ENCODE data around the gene KDR. TPM values are rescaled to one million over a fixed set of nuclear protein-coding genes. Genes with fewer than 3 reads are reported as not detected.

Gene KDR
- total RNA-seq, 2 experiments from 2014 or later = not detected

- no peak for DNase-seq
- H3K27ac Mint-ChIP-seq = no peak overlapping the region
- H3K9me3 Mint-ChIP-seq = no peaks in the 10 kb centered on the region
- H3K36me3 Mint-ChIP-seq = no peaks in the 10 kb centered on the region
- CTCF ChIA-PET = no interaction called here
- no peak overlapping the region for H3K4me3 Mint-ChIP-seq
- POLR2A ChIA-PET = no interaction called here
- no peaks in the 10 kb centered on the region for H3K4me1 Mint-ChIP-seq (ENCODE audit: low read depth)
- intact Hi-C loops (cut with micrococcal nuclease) = no loop called here
- peaks cover 8% of the 10 kb centered on the region for H3K27me3 Mint-ChIP-seq
Measured at GRCh38 chr4:55143858-55144257, 18.5 kb upstream of the KDR start.

GRCh38 chr4:55138367-55138766 is 13.0 kb upstream of the KDR start:
- POLR2A ChIA-PET = no interaction called here
- DNase-seq = no peak
- intact Hi-C loops (cut with micrococcal nuclease) = no loop called here
- Mint-ChIP-seq H3K27me3 (peaks cover 6% of the 10 kb centered on the region), H3K9me3 (no peaks in the 10 kb centered on the region), H3K36me3 (no peaks in the 10 kb centered on the region), H3K27ac (no peak overlapping the region), H3K4me1 (ENCODE audit: low read depth) (no peaks in the 10 kb centered on the region), H3K4me3 (no peak overlapping the region)
- CTCF ChIA-PET = no interaction called here

GRCh38 chr4:55136634-55137033 is 11.2 kb upstream of the KDR start:
- Mint-ChIP-seq H3K4me1 (ENCODE audit: low read depth) (no peaks in the 10 kb centered on the region), H3K4me3 (no peak overlapping the region), H3K27me3 (peaks cover 6% of the 10 kb centered on the region), H3K36me3 (no peaks in the 10 kb centered on the region), H3K9me3 (no peaks in the 10 kb centered on the region), H3K27ac (no peak overlapping the region)
- intact Hi-C loops (cut with micrococcal nuclease) = no loop called here
- ChIA-PET CTCF (no interaction called here), POLR2A (no interaction called here)
- DNase-seq = no peak

- H3K9me3 Mint-ChIP-seq = no peaks in the 10 kb centered on the region
- no peaks in the 10 kb centered on the region for H3K36me3 Mint-ChIP-seq
- CTCF ChIA-PET = no interaction called here
- H3K27ac Mint-ChIP-seq = no peak overlapping the region
- POLR2A ChIA-PET = no interaction called here
- H3K27me3 Mint-ChIP-seq = peaks cover 2% of the 10 kb centered on the region
- intact Hi-C loops (cut with micrococcal nuclease) = no loop called here
- DNase-seq = no peak
- no peak overlapping the region for H3K4me3 Mint-ChIP-seq
- no peaks in the 10 kb centered on the region for H3K4me1 Mint-ChIP-seq (ENCODE audit: low read depth)
Measured at GRCh38 chr4:55133951-55134350, 8.6 kb upstream of the KDR start.

DNA sequence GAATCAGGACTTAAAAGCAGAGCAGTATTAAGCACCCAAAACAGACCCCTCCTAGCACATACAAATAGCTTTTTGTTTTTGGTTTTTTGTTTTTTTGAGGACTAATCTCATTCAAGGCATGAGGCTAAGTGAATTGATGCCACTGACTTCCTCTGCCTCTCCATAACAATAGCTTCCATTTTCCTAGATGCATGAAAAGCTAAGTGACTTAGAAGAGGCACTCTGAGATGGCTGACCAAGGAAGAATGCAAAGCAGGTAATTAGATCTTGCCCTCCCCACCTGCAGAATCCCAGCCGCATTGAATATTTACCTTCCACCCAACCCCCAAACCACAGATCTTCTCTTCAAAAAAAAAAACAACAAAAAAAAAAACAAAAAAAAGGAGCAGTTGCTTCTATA is 7.4 kb upstream of the KDR start:
- Mint-ChIP-seq H3K4me1 (ENCODE audit: low read depth) (no peaks in the 10 kb centered on the region), H3K36me3 (no peaks in the 10 kb centered on the region), H3K27me3 (peaks cover 5% of the 10 kb centered on the region), H3K9me3 (no peaks in the 10 kb centered on the region), H3K4me3 (no peak overlapping the region), H3K27ac (no peak overlapping the region)
- CTCF ChIA-PET = interaction anchor here (0.7 kb wide), 1 partner anchor 27 kb away, joined by 3 read pairs; no protein-coding TSS in a partner anchor
- intact Hi-C loops (cut with micrococcal nuclease) = no loop called here
- no peak for DNase-seq
- POLR2A ChIA-PET = no interaction called here

- ChIA-PET CTCF (no interaction called here), POLR2A (no interaction called here)
- no peak overlapping the region for H3K4me3 Mint-ChIP-seq
- peaks cover 2% of the 10 kb centered on the region for H3K4me1 Mint-ChIP-seq (ENCODE audit: low read depth)
- no peak for DNase-seq
- no peaks in the 10 kb centered on the region for H3K9me3 Mint-ChIP-seq
- H3K36me3 Mint-ChIP-seq = no peaks in the 10 kb centered on the region
- intact Hi-C loops (cut with micrococcal nuclease) = no loop called here
- peaks cover 35% of the 10 kb centered on the region for H3K27me3 Mint-ChIP-seq
- no peak overlapping the region for H3K27ac Mint-ChIP-seq
Measured at GRCh38 chr4:55127521-55127920, 2.1 kb upstream of the KDR start.

GRCh38 chr4:55127053-55127452 is 1.7 kb upstream of the KDR start:
- no peak for DNase-seq
- H3K36me3 Mint-ChIP-seq = no peaks in the 10 kb centered on the region
- H3K4me3 Mint-ChIP-seq = no peak overlapping the region
- no peaks in the 10 kb centered on the region for H3K9me3 Mint-ChIP-seq
- intact Hi-C loops (cut with micrococcal nuclease) = no loop called here
- H3K4me1 Mint-ChIP-seq (ENCODE audit: low read depth) = peaks cover 2% of the 10 kb centered on the region
- no peak overlapping the region for H3K27ac Mint-ChIP-seq
- ChIA-PET POLR2A (no interaction called here), CTCF (no interaction called here)
- H3K27me3 Mint-ChIP-seq = peaks cover 35% of the 10 kb centered on the region

DNA sequence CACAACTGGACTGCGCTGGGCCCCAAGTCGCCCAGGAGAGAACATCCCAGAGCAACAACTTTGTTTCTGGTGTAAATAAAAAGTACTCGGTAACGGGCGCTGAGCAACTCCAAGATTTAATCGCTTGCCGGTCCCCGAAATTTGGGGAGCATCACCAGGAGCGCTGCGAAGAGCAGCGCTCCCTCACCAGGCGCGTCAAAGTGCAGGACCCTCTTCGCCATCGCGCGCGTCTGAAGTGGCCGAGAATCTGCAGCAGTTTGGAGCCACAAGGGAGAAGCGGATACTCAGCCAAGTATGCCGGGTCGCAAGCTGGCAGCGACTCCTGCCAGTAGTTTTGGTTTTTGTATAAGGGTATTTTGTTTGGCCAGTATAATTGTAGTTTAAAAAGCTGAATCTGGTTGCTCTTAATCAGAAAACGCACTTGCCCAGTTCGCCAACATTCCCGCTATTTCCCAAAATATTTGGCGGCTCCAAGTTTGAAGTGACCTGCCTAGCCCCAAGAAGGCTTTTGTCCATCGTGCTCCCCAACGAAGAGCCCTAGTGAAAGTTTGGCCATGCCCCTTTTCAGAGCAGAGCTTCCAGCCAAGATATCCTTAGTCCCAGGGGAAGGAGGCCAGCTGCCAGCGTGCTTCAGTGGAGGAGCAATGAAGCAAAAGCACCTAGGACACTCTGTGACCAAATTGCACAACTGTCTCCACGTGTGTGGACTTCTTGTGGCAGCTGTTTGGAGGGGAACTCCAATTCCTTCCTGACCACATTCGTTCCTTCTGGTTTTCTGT is 557 bp upstream of the KDR start:
- peaks cover 2% of the 10 kb centered on the region for H3K4me1 Mint-ChIP-seq (ENCODE audit: low read depth)
- intact Hi-C loops (cut with micrococcal nuclease) = no loop called here
- peak overlapping the region; percentile 23 for H3K4me3 Mint-ChIP-seq
- CTCF ChIA-PET = no interaction called here
- H3K27me3 Mint-ChIP-seq = peaks cover 35% of the 10 kb centered on the region
- H3K36me3 Mint-ChIP-seq = no peaks in the 10 kb centered on the region
- DNase-seq = no peak
- H3K27ac Mint-ChIP-seq = no peak overlapping the region
- POLR2A ChIA-PET = no interaction called here
- no peaks in the 10 kb centered on the region for H3K9me3 Mint-ChIP-seq

DNA sequence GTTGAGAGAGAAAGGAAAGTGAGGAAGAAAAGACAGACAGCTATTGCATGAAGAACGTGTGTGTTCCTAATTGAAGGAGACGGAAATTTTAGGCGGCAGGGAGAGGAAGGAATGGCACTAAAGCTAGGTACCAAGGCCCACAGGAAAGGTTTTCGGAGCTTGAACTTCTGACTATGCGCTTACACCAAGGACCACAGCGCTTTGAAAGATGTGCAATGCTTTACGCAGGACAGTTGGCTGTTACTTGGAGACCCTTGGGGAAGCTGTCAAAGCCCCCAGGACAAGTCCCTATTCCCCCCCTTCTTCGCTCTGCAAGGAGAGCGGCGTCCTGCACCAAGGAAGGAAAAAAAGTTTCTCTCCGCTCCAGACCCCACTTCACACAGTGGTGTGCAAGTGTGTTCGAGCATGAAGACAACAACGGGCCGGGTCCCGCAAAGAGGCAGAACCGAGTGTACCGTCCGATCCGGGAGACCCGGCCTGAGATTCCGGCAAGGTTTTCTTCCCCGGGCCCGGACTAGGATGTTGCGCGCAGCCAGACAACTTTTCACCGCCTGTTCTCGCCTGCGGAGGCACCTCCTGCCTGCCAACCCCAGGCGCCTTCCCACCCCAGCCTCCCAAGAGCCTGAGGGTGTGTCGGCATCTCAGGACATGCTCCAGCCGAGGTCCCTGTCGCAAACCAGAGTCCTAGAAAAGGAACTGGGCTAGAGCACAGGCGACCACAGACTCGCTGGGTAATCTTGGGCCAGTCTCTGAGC is 896 bp downstream of the KDR start:
- Mint-ChIP-seq H3K27ac (no peak overlapping the region), H3K9me3 (no peaks in the 10 kb centered on the region), H3K4me1 (ENCODE audit: low read depth) (peaks cover 2% of the 10 kb centered on the region), H3K36me3 (no peaks in the 10 kb centered on the region), H3K4me3 (no peak overlapping the region), H3K27me3 (peaks cover 35% of the 10 kb centered on the region)
- intact Hi-C loops (cut with micrococcal nuclease) = no loop called here
- ChIA-PET POLR2A (no interaction called here), CTCF (no interaction called here)
- DNase-seq = no peak

- ChIA-PET CTCF (no interaction called here), POLR2A (no interaction called here)
- DNase-seq = no peak
- no peaks in the 10 kb centered on the region for H3K36me3 Mint-ChIP-seq
- H3K27ac Mint-ChIP-seq = no peak overlapping the region
- intact Hi-C loops (cut with micrococcal nuclease) = no loop called here
- no peak overlapping the region for H3K4me3 Mint-ChIP-seq
- no peaks in the 10 kb centered on the region for H3K9me3 Mint-ChIP-seq
- peaks cover 35% of the 10 kb centered on the region for H3K27me3 Mint-ChIP-seq
- H3K4me1 Mint-ChIP-seq (ENCODE audit: low read depth) = peaks cover 2% of the 10 kb centered on the region
Measured at GRCh38 chr4:55123791-55124190, 1.6 kb downstream of the KDR start.

- no peak overlapping the region for H3K27ac Mint-ChIP-seq
- CTCF ChIA-PET = interaction anchor here (1.1 kb wide), 1 partner anchor 62 kb away, joined by 3 read pairs; no protein-coding TSS in a partner anchor
Measured at GRCh38 chr4:55122235-55122634, 3.2 kb downstream of the KDR start.

DNA sequence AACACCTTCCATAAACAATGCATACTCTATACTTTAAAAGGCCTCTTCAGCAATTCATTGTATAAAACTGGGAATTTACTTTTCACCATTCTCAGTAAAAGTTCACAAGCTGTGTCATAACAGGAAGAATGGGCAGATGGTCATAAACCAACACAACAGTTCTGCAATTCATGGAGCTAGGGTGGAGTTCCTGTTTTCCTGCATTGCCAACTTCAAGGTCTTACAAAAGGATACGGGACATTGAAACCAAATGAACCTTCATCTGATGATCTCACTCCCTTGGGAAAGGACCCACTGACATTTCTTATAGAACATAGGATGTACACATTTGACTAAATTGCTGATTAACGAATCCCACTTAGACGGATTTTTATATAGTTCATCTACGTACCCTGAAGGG is 4.1 kb downstream of the KDR start:
- H3K9me3 Mint-ChIP-seq = no peaks in the 10 kb centered on the region
- POLR2A ChIA-PET = no interaction called here
- H3K4me3 Mint-ChIP-seq = no peak overlapping the region
- no peaks in the 10 kb centered on the region for H3K36me3 Mint-ChIP-seq
- no peak overlapping the region for H3K27ac Mint-ChIP-seq
- intact Hi-C loops (cut with micrococcal nuclease) = no loop called here
- no peak for DNase-seq
- CTCF ChIA-PET = interaction anchor here (1.1 kb wide), 1 partner anchor 63 kb away, joined by 3 read pairs; no protein-coding TSS in a partner anchor
- peaks cover 27% of the 10 kb centered on the region for H3K27me3 Mint-ChIP-seq
- peaks cover 2% of the 10 kb centered on the region for H3K4me1 Mint-ChIP-seq (ENCODE audit: low read depth)

More at GRCh38 chr4:55122235-55122634, 3.2 kb downstream of the KDR start:
- Mint-ChIP-seq H3K4me1 (ENCODE audit: low read depth) (peaks cover 2% of the 10 kb centered on the region), H3K9me3 (no peaks in the 10 kb centered on the region), H3K27me3 (peaks cover 30% of the 10 kb centered on the region), H3K4me3 (no peak overlapping the region), H3K36me3 (no peaks in the 10 kb centered on the region)
- POLR2A ChIA-PET = no interaction called here
- no peak for DNase-seq
- intact Hi-C loops (cut with micrococcal nuclease) = no loop called here

- Mint-ChIP-seq H3K9me3 (no peaks in the 10 kb centered on the region), H3K27me3 (peaks cover 4% of the 10 kb centered on the region), H3K4me1 (ENCODE audit: low read depth) (no peaks in the 10 kb centered on the region), H3K4me3 (no peak overlapping the region), H3K27ac (no peak overlapping the region), H3K36me3 (no peaks in the 10 kb centered on the region)
- POLR2A ChIA-PET = no interaction called here
- DNase-seq = no peak
- CTCF ChIA-PET = no interaction called here
- intact Hi-C loops (cut with micrococcal nuclease) = no loop called here
Measured at GRCh38 chr4:55118397-55118796, 7.0 kb downstream of the KDR start.

Measured in activated CD4-positive, alpha-beta memory T cell treated with anti-CD3 and anti-CD28 coated beads for 36 hours (primary cell).